GM12801 (cell line): ENCODE measurements around the gene C21orf58.

Source experiments
- CTCF ChIP-seq: IDR thresholded peaks from one replicate; pipeline ENCODE4 v1.5.1; 2011; ENCODE audit warnings: control low read depth; ENCODE audit not compliant: insufficient read length; ENCODE audit errors: extremely low read depth

The C21orf58 gene

GRCh38 chr21:46327711-46328110, 4.0 kb upstream of the C21orf58 start:
- TF ChIP-seq CTCF: no peak

DNA sequence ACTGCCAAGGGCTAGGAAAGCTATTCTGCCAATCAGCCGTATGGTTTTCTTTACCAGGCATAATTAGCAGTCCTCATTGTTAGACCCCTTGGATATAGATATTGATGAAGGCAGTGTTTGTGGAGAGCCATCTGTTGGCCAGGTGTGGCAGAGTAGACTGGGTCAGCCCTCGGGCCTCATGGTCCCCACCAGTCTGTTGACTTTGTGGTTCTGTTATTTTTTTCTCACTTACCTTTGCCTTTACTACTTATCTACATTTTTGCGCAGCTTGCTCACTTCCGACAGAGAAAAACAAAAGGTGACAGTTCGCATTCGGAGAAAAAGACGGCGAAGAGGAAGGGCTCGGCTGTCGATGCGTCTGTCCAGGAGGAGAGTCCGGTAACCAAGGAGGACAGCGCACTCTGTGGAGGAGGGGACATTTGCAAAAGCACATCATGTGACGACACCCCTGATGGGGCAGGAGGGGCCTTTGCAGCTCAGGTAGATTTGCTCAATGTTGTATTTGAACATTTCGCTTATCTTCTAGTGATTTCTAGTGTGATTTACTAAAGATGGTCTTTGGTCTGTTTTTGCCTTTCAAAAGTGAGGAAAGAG, 2.5 kb upstream of the C21orf58 start:
- no peak for TF ChIP-seq CTCF

GRCh38 chr21:46325073-46325912, 1.6 kb upstream of the C21orf58 start:
- TF ChIP-seq CTCF: no peak

GRCh38 chr21:46324390-46325072, 861 bp upstream of the C21orf58 start:
- TF ChIP-seq CTCF: no peak

- TF ChIP-seq CTCF: no peak
Observed at GRCh38 chr21:46323227-46323709, 402 bp downstream of the C21orf58 start.

DNA sequence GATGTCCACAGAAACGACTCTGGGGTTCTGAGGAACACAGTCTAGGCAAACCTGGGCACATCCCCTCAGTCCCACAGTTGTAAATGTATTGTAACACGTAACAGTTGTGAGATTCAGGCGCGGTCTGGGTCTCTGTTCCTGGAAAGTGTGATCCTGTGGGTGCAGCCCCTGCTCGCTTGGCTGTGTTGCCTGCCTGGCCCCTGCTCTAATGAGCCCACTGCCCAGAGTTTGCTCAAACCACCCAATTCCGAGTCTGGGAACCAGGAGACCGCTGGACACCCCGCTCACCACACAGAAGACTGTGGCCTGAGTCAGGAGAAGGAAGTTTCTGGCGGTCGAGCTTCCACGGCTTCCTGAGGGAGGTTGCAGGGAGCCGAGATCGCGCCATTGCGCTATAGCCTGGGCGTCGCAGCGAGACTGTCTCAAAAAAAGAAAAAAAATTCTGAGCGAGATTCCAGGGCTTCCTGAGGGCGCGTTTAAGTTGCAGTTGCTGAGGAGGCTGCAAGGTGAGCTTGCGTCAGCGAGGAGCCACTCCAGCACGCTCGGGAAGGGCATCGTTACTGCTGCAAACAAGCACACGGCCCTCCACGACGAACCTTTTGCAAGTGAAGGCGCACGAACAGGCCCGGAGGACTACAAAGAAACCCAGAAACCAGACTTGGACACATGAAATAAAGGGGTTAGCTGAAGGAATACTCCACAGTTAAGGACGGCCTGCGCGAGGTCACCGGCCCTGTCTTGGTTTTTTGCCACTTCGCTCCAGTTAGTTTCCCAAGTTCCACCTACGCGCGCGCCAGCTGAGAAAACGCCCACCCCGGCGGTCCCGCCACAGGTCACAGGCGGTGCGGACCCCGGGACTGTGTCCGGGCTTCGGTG, 1.1 kb downstream of the C21orf58 start:
- no peak for TF ChIP-seq CTCF
